GM19239 (cell line): ENCODE data around the gene MAP7D1.
A peak's percentile ranks its signal among the peaks of the same experiment; 100 is the strongest.
"Not testable (repeated sequence)": the region's sequence is repeated elsewhere in the genome, so short reads cannot be mapped to it uniquely, and the experiment has no call there.

Source experiments
- DNase-seq: peaks from one replicate; pipeline ENCODE4 v3.0.0; 2011; ENCODE audit warnings: low spot score; ENCODE audit not compliant: insufficient read length
- FAIRE-seq: peaks from 2 replicates; lab custom pipeline; 2011; peaks lifted over from hg19 to GRCh38; lab: Jason Lieb, UNC

The MAP7D1 gene

GRCh38 chr1:36223996-36224536 lies 68.1 kb downstream of the MAP7D1 start, which contains the start of gene THRAP3:
Gene THRAP3, plus strand, starts transcription at chr1:36224443. Its CDS starts 58,121 bp downstream, at chr1:36282564.
- FAIRE-seq: peak; percentile 96

GRCh38 chr1:36224537-36225282 lies 68.8 kb downstream of the MAP7D1 start:
- DNase-seq (peak; percentile 67), FAIRE-seq (peak; percentile 66)

More at GRCh38 chr1:36223996-36224536, 68.1 kb downstream of the MAP7D1 start, which contains the start of gene THRAP3:
- peak; percentile 85 for DNase-seq

- no peak for FAIRE-seq
- DNase-seq: no peak
Observed at GRCh38 chr1:36225283-36225899, 69.4 kb downstream of the MAP7D1 start.

- FAIRE-seq, DNase-seq: not testable (repeated sequence)
Observed at GRCh38 chr1:36230279-36230678, 74.3 kb downstream of the MAP7D1 start.
